HG02973 (cell line): ENCODE data around the gene INPP4A.
"Not testable (repeated sequence)": the region's sequence is repeated elsewhere in the genome, so short reads cannot be mapped to it uniquely, and the experiment has no call there.

ENCODE experiments used
- ATAC-seq: cut with Tn5 transposase; IDR thresholded peaks from one replicate; pipeline ENCODE4 v1.9.1; 2021; ENCODE audit warnings: moderate library complexity; ENCODE audit not compliant: unreplicated experiment

The INPP4A gene

GRCh38 chr2:98578231-98578630 lies 133.6 kb downstream of the INPP4A start:
- ATAC-seq = no peak

GRCh38 chr2:98579926-98580325 lies 135.3 kb downstream of the INPP4A start:
- ATAC-seq = no peak

GRCh38 chr2:98580656-98581284 lies 136.1 kb downstream of the INPP4A start:
- no peak for ATAC-seq

- no peak for ATAC-seq
Observed at GRCh38 chr2:98582523-98582922, 137.9 kb downstream of the INPP4A start.

- no peak for ATAC-seq
Observed at GRCh38 chr2:98583276-98583675, 138.6 kb downstream of the INPP4A start.

GRCh38 chr2:98583816-98584618 lies 139.4 kb downstream of the INPP4A start:
- no peak for ATAC-seq

- ATAC-seq = no peak
Observed at GRCh38 chr2:98585386-98585785, 140.7 kb downstream of the INPP4A start.

GRCh38 chr2:98586551-98587140 lies 142.0 kb downstream of the INPP4A start:
- no peak for ATAC-seq

- ATAC-seq = no peak
Observed at GRCh38 chr2:98588880-98589431, 144.3 kb downstream of the INPP4A start.

- no peak for ATAC-seq
Observed at GRCh38 chr2:98589489-98589888, 144.8 kb downstream of the INPP4A start.

GRCh38 chr2:98592565-98592964 lies 147.9 kb downstream of the INPP4A start:
- ATAC-seq = no peak

- not testable (repeated sequence) for ATAC-seq
Observed at GRCh38 chr2:98594665-98595064, 150.0 kb downstream of the INPP4A start.

- no peak for ATAC-seq
Observed at GRCh38 chr2:98598781-98599428, 154.2 kb downstream of the INPP4A start.

- ATAC-seq = peak; percentile 81
Observed at GRCh38 chr2:98601532-98602132, 157.0 kb downstream of the INPP4A start.

- no peak for ATAC-seq
Observed at GRCh38 chr2:98604547-98604946, 159.9 kb downstream of the INPP4A start.

- no peak for ATAC-seq
Observed at GRCh38 chr2:98605076-98605475, 160.4 kb downstream of the INPP4A start.

- no peak for ATAC-seq
Observed at GRCh38 chr2:98606431-98606830, 161.8 kb downstream of the INPP4A start.

- no peak for ATAC-seq
Observed at GRCh38 chr2:98607104-98607503, 162.4 kb downstream of the INPP4A start.

- ATAC-seq = no peak
Observed at GRCh38 chr2:98607741-98608115, 163.1 kb downstream of the INPP4A start.

- ATAC-seq = peak; percentile 83
Observed at GRCh38 chr2:98608116-98608961, 163.7 kb downstream of the INPP4A start, which contains the start of the genes COA5 and UNC50. Gene COA5, minus strand, starts transcription at chr2:98608512. Its CDS starts 107 bp downstream, at chr2:98608405. Gene UNC50, plus strand, starts transcription at chr2:98608589. Its CDS starts 1,171 bp downstream, at chr2:98609760.
